GM12801 (cell line): ENCODE measurements around the gene GPX3.

Experiments used
- CTCF ChIP-seq: IDR thresholded peaks from one replicate; pipeline ENCODE4 v1.5.1; 2011; ENCODE audit warnings: control low read depth; ENCODE audit not compliant: insufficient read length; ENCODE audit errors: extremely low read depth

Gene GPX3

GRCh38 chr5:151037561-151038411 lies 17.4 kb downstream of the GPX3 start:
- TF ChIP-seq CTCF: no peak

- TF ChIP-seq CTCF: no peak
These were observed 18.0 kb downstream of the GPX3 start for GRCh38 chr5:151038412-151038745.

- TF ChIP-seq CTCF: no peak
These were observed 18.4 kb downstream of the GPX3 start for GRCh38 chr5:151038801-151039238.

- no peak for TF ChIP-seq CTCF
These were observed 19.3 kb downstream of the GPX3 start for GRCh38 chr5:151039665-151040064.

- TF ChIP-seq CTCF: no peak
These were observed 19.9 kb downstream of the GPX3 start for GRCh38 chr5:151040211-151040747.

GRCh38 chr5:151041577-151042268 lies 21.3 kb downstream of the GPX3 start:
- no peak for TF ChIP-seq CTCF

- no peak for TF ChIP-seq CTCF
These were observed 22.2 kb downstream of the GPX3 start for GRCh38 chr5:151042453-151043093.
